PC-9 (cell line): ENCODE data around the gene TRABD2A. TPM values are rescaled to one million over a fixed set of nuclear protein-coding genes. Genes with fewer than 3 reads are reported as not detected.
"Not testable (repeated sequence)": the region's sequence is repeated elsewhere in the genome, so short reads cannot be mapped to it uniquely, and the experiment has no call there.

ENCODE experiments used
- BruUV-seq: library from RNA; stranded (reverse); fragments of 400-500 nt; replicated peaks from 2 replicates; lab custom pipeline; 2021; lab: Mats Ljungman, UMichigan
- CTCF ChIA-PET: fragments of 300-600 bp; sonication (Branson Sonifier 250); formaldehyde crosslinking; loops from one replicate; lab custom pipeline; 2022; ENCODE audit warnings: antibody characterized with exemption; lab: Charles Lee
- POLR2A ChIA-PET: fragments of 300-600 bp; sonication (Branson Sonifier 250); formaldehyde crosslinking; loops from one replicate; lab custom pipeline; 2022; ENCODE audit warnings: antibody characterized with exemption; ENCODE audit not compliant: unreplicated experiment; lab: Charles Lee
- DNase-seq, 2 experiments: peaks; one replicate each; pipeline versions ENCODE4 v3.0.0 to v3.0.0-alpha.2; 2015 to 2022; ENCODE audit warnings: mixed read lengths in 1 of 2
- H2AFZ ChIP-seq: fragments of 200-600 bp; sonication (generic); 2 replicates; pipeline ENCODE4 v1.8.1; 2017; ENCODE audit warnings: antibody characterized with exemption
- H3F3A ChIP-seq: fragments of 200-600 bp; sonication (generic); 2 replicates; pipeline ENCODE4 v1.8.1; 2017; ENCODE audit warnings: antibody characterized with exemption, mild to moderate bottlenecking, low read depth; ENCODE audit not compliant: insufficient read depth
- H3K27ac ChIP-seq: fragments of 200-600 bp; sonication (generic); 2 replicates; pipeline ENCODE4 v1.6.1; 2016; ENCODE audit warnings: mixed run types
- H3K27me3 ChIP-seq: fragments of 200-600 bp; sonication (generic); 2 replicates; pipeline ENCODE4 v1.6.1; 2016; ENCODE audit warnings: low read depth, mixed run types; ENCODE audit not compliant: insufficient read depth
- H3K36me3 ChIP-seq: fragments of 200-600 bp; sonication (generic); 2 replicates; pipeline ENCODE4 v1.6.1; 2016; ENCODE audit warnings: low read depth, mixed run types
- H3K4me1 ChIP-seq: fragments of 200-600 bp; sonication (generic); replicated peaks from 2 replicates; pipeline ENCODE4 v1.6.1; 2016; ENCODE audit warnings: mixed run types; ENCODE audit not compliant: insufficient read depth
- H3K4me2 ChIP-seq: fragments of 200-600 bp; sonication (generic); 2 replicates; pipeline ENCODE4 v1.6.1; 2017; ENCODE audit warnings: mixed run types
- H3K4me3 ChIP-seq: fragments of 200-600 bp; sonication (generic); 2 replicates; pipeline ENCODE4 v1.6.1; 2016; ENCODE audit warnings: mixed run types
- H3K79me2 ChIP-seq: fragments of 200-600 bp; sonication (generic); 2 replicates; pipeline ENCODE4 v1.6.1; 2017; ENCODE audit warnings: low read depth, mixed run types
- H3K9me2 ChIP-seq: fragments of 200-600 bp; sonication (generic); 2 replicates; pipeline ENCODE4 v1.8.1; 2017; ENCODE audit warnings: mild to moderate bottlenecking; ENCODE audit not compliant: insufficient read depth
- H3K9me3 ChIP-seq: fragments of 200-600 bp; sonication (generic); 2 replicates; pipeline ENCODE4 v1.8.1; 2016; ENCODE audit warnings: low read depth; ENCODE audit not compliant: insufficient read depth
- H4K20me1 ChIP-seq: fragments of 200-600 bp; sonication (generic); 2 replicates; pipeline ENCODE4 v1.8.1; 2017; ENCODE audit not compliant: insufficient read depth
- EZH2 ChIP-seq: fragments of 200-600 bp; sonication (generic); IDR thresholded peaks from 2 replicates; pipeline ENCODE4 v1.8.0; 2017; ENCODE audit warnings: antibody characterized with exemption, low read depth
- intact Hi-C: fragments of 100-400 bp; cut with micrococcal nuclease; formaldehyde crosslinking; loops from one replicate; pipeline ENCODE4 v1.10.0; 2022; ENCODE audit not compliant: unreplicated experiment
- total RNA-seq: library from RNA; stranded (reverse); gene quantifications from 2 replicates; pipeline ENCODE4 v1.2.3, GENCODE V29; 2021
- TF ChIP-seq, protein P1 (sequence below): fragments of 200-600 bp; sonication (generic); conservative IDR thresholded peaks from 2 replicates; pipeline ENCODE4 v1.6.1; 2017; ENCODE audit warnings: mixed run types, antibody characterized with exemption, mild to moderate bottlenecking, moderate library complexity

The TRABD2A gene
- total RNA-seq, 1 experiment from 2014 or later, result 2.2 TPM

- no peak for TF ChIP-seq EZH2
- TF ChIP-seq, protein P1, sequence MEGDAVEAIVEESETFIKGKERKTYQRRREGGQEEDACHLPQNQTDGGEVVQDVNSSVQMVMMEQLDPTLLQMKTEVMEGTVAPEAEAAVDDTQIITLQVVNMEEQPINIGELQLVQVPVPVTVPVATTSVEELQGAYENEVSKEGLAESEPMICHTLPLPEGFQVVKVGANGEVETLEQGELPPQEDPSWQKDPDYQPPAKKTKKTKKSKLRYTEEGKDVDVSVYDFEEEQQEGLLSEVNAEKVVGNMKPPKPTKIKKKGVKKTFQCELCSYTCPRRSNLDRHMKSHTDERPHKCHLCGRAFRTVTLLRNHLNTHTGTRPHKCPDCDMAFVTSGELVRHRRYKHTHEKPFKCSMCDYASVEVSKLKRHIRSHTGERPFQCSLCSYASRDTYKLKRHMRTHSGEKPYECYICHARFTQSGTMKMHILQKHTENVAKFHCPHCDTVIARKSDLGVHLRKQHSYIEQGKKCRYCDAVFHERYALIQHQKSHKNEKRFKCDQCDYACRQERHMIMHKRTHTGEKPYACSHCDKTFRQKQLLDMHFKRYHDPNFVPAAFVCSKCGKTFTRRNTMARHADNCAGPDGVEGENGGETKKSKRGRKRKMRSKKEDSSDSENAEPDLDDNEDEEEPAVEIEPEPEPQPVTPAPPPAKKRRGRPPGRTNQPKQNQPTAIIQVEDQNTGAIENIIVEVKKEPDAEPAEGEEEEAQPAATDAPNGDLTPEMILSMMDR, result no peak
- Histone ChIP-seq H4K20me1 (no peaks in the 10 kb centered on the region), H3K27ac (no peak overlapping the region), H3K9me3 (no peaks in the 10 kb centered on the region), H3K4me2 (no peak overlapping the region), H3K27me3 (peaks cover 62% of the 10 kb centered on the region), H3K36me3 (no peaks in the 10 kb centered on the region), H3F3A (no peaks in the 10 kb centered on the region), H3K9me2 (no peaks in the 10 kb centered on the region), H2AFZ (no peak overlapping the region), H3K4me1 (no peaks in the 10 kb centered on the region), H3K4me3 (no peak overlapping the region), H3K79me2 (no peaks in the 10 kb centered on the region)
- no TSS peak for BruUV-seq
- no peak for DNase-seq
- ChIA-PET CTCF (no interaction called here), POLR2A (no interaction called here)
- intact Hi-C loops, result no loop called here
These were observed 10.6 kb downstream of the TRABD2A start for GRCh38 chr2:84870306-84870705.

DNA sequence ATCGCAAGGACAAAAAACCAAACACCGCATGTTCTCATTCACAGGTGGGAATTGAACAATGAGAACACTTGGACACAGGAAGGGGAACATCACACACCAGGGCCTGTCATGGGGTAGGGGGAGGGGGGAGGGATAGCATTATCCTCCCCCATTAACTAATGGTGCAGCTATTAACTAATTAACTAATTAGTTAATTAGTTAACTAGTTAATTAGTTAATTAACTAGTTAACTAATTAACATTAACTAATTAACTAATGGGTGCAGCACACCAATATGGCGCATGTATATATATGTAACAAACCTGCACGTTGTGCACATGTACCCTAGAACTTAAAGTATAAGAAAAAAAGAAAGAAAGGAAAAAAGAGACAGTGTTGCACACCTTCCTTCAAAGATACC is 12.6 kb downstream of the TRABD2A start:
- H3K4me2 ChIP-seq, result not testable (repeated sequence)
- peaks cover 53% of the 10 kb centered on the region for H3K27me3 ChIP-seq

GRCh38 chr2:84866122-84866521 is 14.8 kb downstream of the TRABD2A start:
- Histone ChIP-seq H3K79me2 (no peaks in the 10 kb centered on the region), H3K4me3 (no peak overlapping the region), H3K27me3 (peaks cover 43% of the 10 kb centered on the region; the same call in 1 of the 2 replicates), H3K27ac (no peak overlapping the region), H4K20me1 (no peaks in the 10 kb centered on the region), H3K9me3 (no peaks in the 10 kb centered on the region), H2AFZ (no peak overlapping the region), H3K36me3 (no peaks in the 10 kb centered on the region), H3F3A (no peaks in the 10 kb centered on the region), H3K4me2 (no peak overlapping the region), H3K9me2 (no peaks in the 10 kb centered on the region), H3K4me1 (no peaks in the 10 kb centered on the region)
- no peak for TF ChIP-seq EZH2
- TF ChIP-seq, protein P1, result no peak
- no peak for DNase-seq
- ChIA-PET POLR2A (no interaction called here), CTCF (no interaction called here)
- no TSS peak for BruUV-seq
- intact Hi-C loops, result loop anchor here (10.0 kb wide), 1 partner anchor 231 kb away; no protein-coding TSS in a partner anchor

More for the DNA sequence above, 12.6 kb downstream of the TRABD2A start:
- H3K4me1 ChIP-seq, H3K9me3 ChIP-seq, BruUV-seq, H3K4me3 ChIP-seq, POLR2A ChIA-PET, H3F3A ChIP-seq, H4K20me1 ChIP-seq, H3K9me2 ChIP-seq, H3K27ac ChIP-seq, CTCF ChIA-PET, H3K36me3 ChIP-seq, DNase-seq, H3K79me2 ChIP-seq, H2AFZ ChIP-seq: not testable (repeated sequence)
- intact Hi-C loops, result loop anchor here (10.0 kb wide), 1 partner anchor 234 kb away; no protein-coding TSS in a partner anchor
